OCI-LY1 (cell line): ENCODE measurements around the gene GDF10.

Experiments used
- H2AFZ ChIP-seq: fragments of 200-600 bp; sonication (generic), shearing (Covaris generic); 2 replicates; pipeline ENCODE4 v1.6.0; 2014; ENCODE audit warnings: antibody characterized with exemption, mild to moderate bottlenecking, low read length
- H3F3A ChIP-seq: fragments of 200-600 bp; sonication (generic), shearing (Covaris generic); 2 replicates; pipeline ENCODE4 v1.6.0; 2014; ENCODE audit warnings: mild to moderate bottlenecking, antibody characterized with exemption, low read length, moderate library complexity; ENCODE audit not compliant: insufficient read depth
- H3K27ac ChIP-seq: fragments of 200-600 bp; sonication (generic); 2 replicates; pipeline ENCODE4 v1.5.1; 2014; ENCODE audit warnings: low read length, mixed run types, mild to moderate bottlenecking, low read depth; ENCODE audit not compliant: poor library complexity, severe bottlenecking
- H3K27me3 ChIP-seq: fragments of 200-600 bp; sonication (generic); 2 replicates; pipeline ENCODE4 v1.6.0; 2014; ENCODE audit warnings: antibody characterized with exemption, mild to moderate bottlenecking, low read length, moderate library complexity; ENCODE audit not compliant: insufficient read depth
- H3K36me3 ChIP-seq: fragments of 200-600 bp; sonication (generic); 2 replicates; pipeline ENCODE4 v1.6.1; 2014; ENCODE audit warnings: mild to moderate bottlenecking, antibody characterized with exemption, low read length, moderate library complexity, mixed read lengths; ENCODE audit not compliant: insufficient read depth
- H3K4me1 ChIP-seq: fragments of 200-600 bp; sonication (generic); 2 replicates; pipeline ENCODE4 v1.5.1; 2014; ENCODE audit warnings: mild to moderate bottlenecking, low read length, moderate library complexity; ENCODE audit not compliant: insufficient read depth, severe bottlenecking
- H3K4me2 ChIP-seq: fragments of 200-600 bp; sonication (generic), shearing (Covaris generic); 2 replicates; pipeline ENCODE4 v1.6.1; 2014; ENCODE audit warnings: low read length
- H3K4me3 ChIP-seq: fragments of 200-600 bp; sonication (generic); 2 replicates; pipeline ENCODE4 v1.5.1; 2014; ENCODE audit warnings: low read length, low read depth, mild to moderate bottlenecking, mixed read lengths; ENCODE audit not compliant: poor library complexity, severe bottlenecking
- H3K79me2 ChIP-seq: fragments of 200-600 bp; shearing (Covaris generic); 2 replicates; pipeline ENCODE4 v1.6.1; 2016; ENCODE audit warnings: mixed run types, low read length, mixed read lengths; ENCODE audit not compliant: insufficient read depth
- H3K9ac ChIP-seq: fragments of 200-600 bp; sonication (generic), shearing (Covaris generic); 2 replicates; pipeline ENCODE4 v1.6.1; 2014; ENCODE audit warnings: mild to moderate bottlenecking, low read length, mixed read lengths
- H3K9me2 ChIP-seq: fragments of 200-600 bp; sonication (generic), shearing (Covaris generic); 2 replicates; pipeline ENCODE4 v1.6.1; 2014; ENCODE audit warnings: low read depth, mild to moderate bottlenecking, low read length, mixed read lengths
- H3K9me3 ChIP-seq: fragments of 200-600 bp; shearing (Covaris generic); 2 replicates; pipeline ENCODE4 v1.6.1; 2014; ENCODE audit warnings: low read length, mixed read lengths
- H4K20me1 ChIP-seq: fragments of 200-600 bp; sonication (generic), shearing (Covaris generic); 2 replicates; pipeline ENCODE4 v1.6.0; 2016; ENCODE audit warnings: mild to moderate bottlenecking, low read length; ENCODE audit not compliant: insufficient read depth
- EZH2 ChIP-seq: fragments of 200-600 bp; sonication (generic), shearing (Covaris generic); IDR thresholded peaks from 2 replicates; pipeline ENCODE4 v1.8.0; 2017; ENCODE audit warnings: borderline replicate concordance, mixed run types, mild to moderate bottlenecking, antibody characterized with exemption, low read length, moderate library complexity, mixed read lengths
- TF ChIP-seq, protein P1 (sequence below): fragments of 200-600 bp; sonication (generic), shearing (Covaris generic); IDR thresholded peaks from 2 replicates; pipeline ENCODE4 v1.5.1; 2017; ENCODE audit warnings: mild to moderate bottlenecking, antibody characterized with exemption, low read length, moderate library complexity, mixed read lengths

Gene GDF10

DNA sequence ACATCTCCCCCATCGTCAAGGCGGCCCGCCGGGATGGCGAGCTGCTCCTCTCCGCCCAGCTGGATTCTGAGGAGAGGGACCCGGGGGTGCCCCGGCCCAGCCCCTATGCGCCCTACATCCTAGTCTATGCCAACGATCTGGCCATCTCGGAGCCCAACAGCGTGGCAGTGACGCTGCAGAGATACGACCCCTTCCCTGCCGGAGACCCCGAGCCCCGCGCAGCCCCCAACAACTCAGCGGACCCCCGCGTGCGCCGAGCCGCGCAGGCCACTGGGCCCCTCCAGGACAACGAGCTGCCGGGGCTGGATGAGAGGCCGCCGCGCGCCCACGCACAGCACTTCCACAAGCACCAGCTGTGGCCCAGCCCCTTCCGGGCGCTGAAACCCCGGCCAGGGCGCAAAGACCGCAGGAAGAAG, 10.1 kb downstream of the GDF10 start:
- H3K9me2 ChIP-seq = no peaks in the 10 kb centered on the region
- H3K4me1 ChIP-seq = peaks cover 4% of the 10 kb centered on the region
- no peaks in the 10 kb centered on the region for H3K36me3 ChIP-seq
- H3K4me3 ChIP-seq = no peak overlapping the region
- H2AFZ ChIP-seq = no peak overlapping the region
- no peaks in the 10 kb centered on the region for H3K9me3 ChIP-seq
- H4K20me1 ChIP-seq = no peaks in the 10 kb centered on the region
- TF ChIP-seq EZH2 = no peak
- TF ChIP-seq, protein P1, sequence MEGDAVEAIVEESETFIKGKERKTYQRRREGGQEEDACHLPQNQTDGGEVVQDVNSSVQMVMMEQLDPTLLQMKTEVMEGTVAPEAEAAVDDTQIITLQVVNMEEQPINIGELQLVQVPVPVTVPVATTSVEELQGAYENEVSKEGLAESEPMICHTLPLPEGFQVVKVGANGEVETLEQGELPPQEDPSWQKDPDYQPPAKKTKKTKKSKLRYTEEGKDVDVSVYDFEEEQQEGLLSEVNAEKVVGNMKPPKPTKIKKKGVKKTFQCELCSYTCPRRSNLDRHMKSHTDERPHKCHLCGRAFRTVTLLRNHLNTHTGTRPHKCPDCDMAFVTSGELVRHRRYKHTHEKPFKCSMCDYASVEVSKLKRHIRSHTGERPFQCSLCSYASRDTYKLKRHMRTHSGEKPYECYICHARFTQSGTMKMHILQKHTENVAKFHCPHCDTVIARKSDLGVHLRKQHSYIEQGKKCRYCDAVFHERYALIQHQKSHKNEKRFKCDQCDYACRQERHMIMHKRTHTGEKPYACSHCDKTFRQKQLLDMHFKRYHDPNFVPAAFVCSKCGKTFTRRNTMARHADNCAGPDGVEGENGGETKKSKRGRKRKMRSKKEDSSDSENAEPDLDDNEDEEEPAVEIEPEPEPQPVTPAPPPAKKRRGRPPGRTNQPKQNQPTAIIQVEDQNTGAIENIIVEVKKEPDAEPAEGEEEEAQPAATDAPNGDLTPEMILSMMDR = no peak
- H3K4me2 ChIP-seq = no peak overlapping the region
- no peaks in the 10 kb centered on the region for H3F3A ChIP-seq
- no peak overlapping the region for H3K27ac ChIP-seq
- no peak overlapping the region for H3K9ac ChIP-seq
- no peaks in the 10 kb centered on the region for H3K79me2 ChIP-seq
- H3K27me3 ChIP-seq = no peaks in the 10 kb centered on the region

DNA sequence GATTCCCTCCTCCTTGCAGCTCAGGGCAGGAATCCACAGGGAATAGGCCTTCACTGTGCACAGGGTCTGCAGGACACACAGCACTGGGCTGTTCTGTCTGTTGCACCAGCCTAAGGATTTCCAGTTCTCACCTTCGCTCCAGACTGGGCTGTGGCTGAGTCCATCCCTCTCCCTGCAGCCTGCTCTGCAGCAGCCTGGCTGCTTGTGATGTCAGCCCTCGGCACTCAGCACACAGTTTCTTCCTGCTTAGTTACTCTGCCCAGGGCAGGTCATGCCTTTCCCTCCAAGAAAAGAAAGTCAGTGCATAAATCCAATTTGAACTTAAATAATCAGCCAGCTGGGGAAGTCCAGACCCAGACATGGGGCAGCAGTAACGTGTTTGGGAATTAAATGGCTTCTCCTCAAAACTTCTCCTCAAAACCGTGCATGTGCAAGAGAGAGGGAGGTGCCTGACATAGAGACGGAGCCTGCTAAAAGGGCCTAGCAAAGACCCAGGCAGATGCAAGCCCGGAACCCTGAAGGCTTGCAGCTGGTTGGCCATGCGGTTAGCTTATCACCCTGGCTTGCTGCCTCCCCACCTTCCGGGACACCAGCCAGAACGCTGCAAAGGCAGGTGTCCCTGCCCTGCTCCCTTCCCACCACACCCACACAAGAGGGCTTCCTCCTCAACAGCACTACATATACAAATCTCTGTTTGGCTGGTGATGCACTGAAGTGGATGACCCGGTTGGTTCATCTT, 11.4 kb downstream of the GDF10 start:
- Histone ChIP-seq H3K27me3 (no peaks in the 10 kb centered on the region), H3K9ac (no peak overlapping the region), H3K36me3 (no peaks in the 10 kb centered on the region), H4K20me1 (no peaks in the 10 kb centered on the region), H3K4me3 (no peak overlapping the region), H3K27ac (no peak overlapping the region), H3F3A (no peaks in the 10 kb centered on the region), H3K79me2 (no peaks in the 10 kb centered on the region), H3K9me3 (no peaks in the 10 kb centered on the region), H2AFZ (no peak overlapping the region), H3K4me2 (no peak overlapping the region), H3K4me1 (peaks cover 4% of the 10 kb centered on the region), H3K9me2 (no peaks in the 10 kb centered on the region)
- no peak for TF ChIP-seq EZH2
- TF ChIP-seq, protein P1 = no peak

DNA sequence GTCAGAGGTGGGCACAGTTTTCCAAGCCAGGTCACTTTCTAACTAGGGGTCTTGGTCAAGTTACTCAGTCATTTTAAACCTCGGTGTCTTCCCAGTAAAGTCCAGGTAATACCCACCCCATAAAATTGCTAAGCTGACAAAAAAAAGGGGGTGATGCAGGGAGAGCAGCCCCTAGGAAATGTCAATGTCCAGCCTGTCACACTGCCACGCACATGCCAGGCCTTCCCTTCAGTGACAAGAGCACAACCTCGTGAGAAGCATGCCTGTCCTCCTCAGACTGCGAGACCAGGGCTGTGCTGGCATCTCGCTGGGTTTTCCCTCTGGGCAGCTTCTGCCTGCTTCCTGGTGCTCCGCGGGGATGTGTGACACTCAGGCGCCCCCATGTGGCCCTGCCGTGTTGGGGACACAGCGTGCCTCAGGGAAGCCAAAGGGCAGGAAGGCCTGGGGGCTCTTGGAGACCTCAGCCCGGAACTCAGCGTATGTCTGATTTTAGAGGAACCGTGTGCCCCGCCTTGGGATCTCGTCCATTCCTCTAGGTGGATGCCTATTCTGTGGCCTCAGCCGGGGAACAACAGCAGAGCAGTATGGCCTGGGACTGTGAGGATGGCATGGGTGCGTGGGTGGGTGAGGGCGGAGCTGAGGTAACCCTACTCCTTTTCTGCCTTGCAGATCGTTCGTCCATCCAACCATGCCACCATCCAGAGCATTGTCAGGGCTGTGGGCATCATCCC, 12.1 kb downstream of the GDF10 start:
- H3K9ac ChIP-seq = no peak overlapping the region

More for the DNA sequence above, 12.1 kb downstream of the GDF10 start:
- no peak overlapping the region for H3K4me3 ChIP-seq
- H2AFZ ChIP-seq = no peak overlapping the region
- H3F3A ChIP-seq = no peaks in the 10 kb centered on the region
- no peak for TF ChIP-seq EZH2
- TF ChIP-seq, protein P1 = peak; percentile 88
- H3K9me2 ChIP-seq = no peaks in the 10 kb centered on the region
- peaks cover 4% of the 10 kb centered on the region for H3K4me1 ChIP-seq
- no peak overlapping the region for H3K4me2 ChIP-seq
- H3K9me3 ChIP-seq = no peaks in the 10 kb centered on the region
- no peaks in the 10 kb centered on the region for H3K27me3 ChIP-seq
- no peaks in the 10 kb centered on the region for H3K79me2 ChIP-seq
- no peaks in the 10 kb centered on the region for H3K36me3 ChIP-seq
- no peaks in the 10 kb centered on the region for H4K20me1 ChIP-seq
- H3K27ac ChIP-seq = no peak overlapping the region
